Esophagus squamous epithelium (tissue), 4 donors: ENCODE measurements around the gene EGF.

Experiments
- CTCF ChIP-seq, 6 experiments: fragments of 450-650 bp in 4 of 6; fragments of 200-600 bp in 2 of 6; sonication (generic) in 2 of 6; IDR thresholded peaks; one replicate each; pipeline ENCODE4 v1.5.1; 2016 to 2019; ENCODE audit warnings: antibody characterized with exemption in 6 of 6, mild to moderate bottlenecking in 4 of 6, moderate library complexity in 4 of 6
- POLR2A ChIP-seq, 4 donors: fragments of 450-650 bp; IDR thresholded peaks; one replicate each; pipeline ENCODE4 v1.6.1; 2017; ENCODE audit warnings: antibody characterized with exemption in 4 of 4, mild to moderate bottlenecking in 4 of 4, moderate library complexity in 3 of 4

- no peak for TF ChIP-seq CTCF (IDR thresholded peaks at IDR 0.05)
- no peak for TF ChIP-seq POLR2A (IDR thresholded peaks at IDR 0.05)
Measured at GRCh38 chr4:109999585-109999912, 86.9 kb downstream of the EGF start.
